Liver (tissue), 3 donors: Measurements from ENCODE around the gene DUSP2.

ENCODE experiments used
- ATF3 ChIP-seq: IDR thresholded peaks from 2 replicates; pipeline ENCODE4 v1.6.1; 2016; ENCODE audit warnings: antibody characterized with exemption
- EGR1 ChIP-seq, 2 donors: IDR thresholded peaks; 2 replicates each; pipeline ENCODE4 v1.6.1; 2016 to 2018; ENCODE audit warnings: antibody characterized with exemption in 2 of 2, low read depth in 2 of 2
- GABPA ChIP-seq, 2 donors: IDR thresholded peaks in 1 of 2; conservative IDR thresholded peaks in 1 of 2; 2 replicates each; pipeline ENCODE4 v1.6.1; 2016; ENCODE audit warnings: antibody characterized with exemption in 2 of 2, mild to moderate bottlenecking in 1 of 2, moderate library complexity in 1 of 2
- JUND ChIP-seq, 2 donors: IDR thresholded peaks; 2 replicates each; pipeline ENCODE4 v1.6.1; 2016; ENCODE audit warnings: antibody characterized with exemption in 2 of 2
- RAD21 ChIP-seq, 2 donors: IDR thresholded peaks; 2 replicates each; pipeline ENCODE4 v1.6.1; 2016; ENCODE audit warnings: antibody characterized with exemption in 2 of 2, mild to moderate bottlenecking in 2 of 2
- RXRA ChIP-seq, 2 donors: IDR thresholded peaks; 2 replicates each; pipeline ENCODE4 v1.6.1; 2017 to 2018; ENCODE audit warnings: antibody characterized with exemption in 2 of 2, mild to moderate bottlenecking in 1 of 2
- SP1 ChIP-seq: IDR thresholded peaks from 2 replicates; pipeline ENCODE4 v1.6.1; 2018; ENCODE audit warnings: antibody characterized with exemption, mild to moderate bottlenecking
- TAF1 ChIP-seq: conservative IDR thresholded peaks from 2 replicates; pipeline ENCODE4 v1.6.1; 2016; ENCODE audit warnings: antibody characterized with exemption, mild to moderate bottlenecking
- YY1 ChIP-seq: IDR thresholded peaks from 2 replicates; pipeline ENCODE4 v1.6.1; 2016; ENCODE audit warnings: antibody characterized with exemption, mild to moderate bottlenecking
- ZBTB33 ChIP-seq: IDR thresholded peaks from 2 replicates; pipeline ENCODE4 v1.6.1; 2016; ENCODE audit warnings: antibody characterized with exemption
- TF ChIP-seq, protein P1 (sequence below): IDR thresholded peaks from 2 replicates; pipeline ENCODE4 v1.6.1; 2016; ENCODE audit warnings: antibody characterized with exemption
- TF ChIP-seq, protein P2 (sequence below): fragments of 150-350 bp; IDR thresholded peaks from 2 replicates; pipeline ENCODE4 v1.5.1; 2017; ENCODE audit warnings: improper control_type of control experiment, low read depth, low read length; ENCODE audit not compliant: missing input control
- TF ChIP-seq, protein P3 (sequence below): IDR thresholded peaks from 2 replicates; pipeline ENCODE4 v1.6.1; 2016; ENCODE audit warnings: antibody characterized with exemption, mild to moderate bottlenecking
- donor health status: healthy.
- donor health status: healthy.

- TF ChIP-seq, protein P1, sequence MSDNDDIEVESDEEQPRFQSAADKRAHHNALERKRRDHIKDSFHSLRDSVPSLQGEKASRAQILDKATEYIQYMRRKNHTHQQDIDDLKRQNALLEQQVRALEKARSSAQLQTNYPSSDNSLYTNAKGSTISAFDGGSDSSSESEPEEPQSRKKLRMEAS, result no peak
- TF ChIP-seq ZBTB33 (no peak), YY1 (no peak), RAD21 (IDR thresholded peaks at IDR 0.05) (no peak), RXRA (IDR thresholded peaks at IDR 0.05) (no peak), EGR1 (IDR thresholded peaks at IDR 0.05; ENCODE audit: low read depth in 2 of 2) (no peak), JUND (IDR thresholded peaks at IDR 0.05) (no peak), SP1 (no peak), GABPA (IDR thresholded peaks at IDR 0.05 in 1 of 2, conservative IDR thresholded peaks at IDR 0.05 in 1 of 2) (no peak), ATF3 (no peak), TAF1 (no peak)
- TF ChIP-seq, protein P2, sequence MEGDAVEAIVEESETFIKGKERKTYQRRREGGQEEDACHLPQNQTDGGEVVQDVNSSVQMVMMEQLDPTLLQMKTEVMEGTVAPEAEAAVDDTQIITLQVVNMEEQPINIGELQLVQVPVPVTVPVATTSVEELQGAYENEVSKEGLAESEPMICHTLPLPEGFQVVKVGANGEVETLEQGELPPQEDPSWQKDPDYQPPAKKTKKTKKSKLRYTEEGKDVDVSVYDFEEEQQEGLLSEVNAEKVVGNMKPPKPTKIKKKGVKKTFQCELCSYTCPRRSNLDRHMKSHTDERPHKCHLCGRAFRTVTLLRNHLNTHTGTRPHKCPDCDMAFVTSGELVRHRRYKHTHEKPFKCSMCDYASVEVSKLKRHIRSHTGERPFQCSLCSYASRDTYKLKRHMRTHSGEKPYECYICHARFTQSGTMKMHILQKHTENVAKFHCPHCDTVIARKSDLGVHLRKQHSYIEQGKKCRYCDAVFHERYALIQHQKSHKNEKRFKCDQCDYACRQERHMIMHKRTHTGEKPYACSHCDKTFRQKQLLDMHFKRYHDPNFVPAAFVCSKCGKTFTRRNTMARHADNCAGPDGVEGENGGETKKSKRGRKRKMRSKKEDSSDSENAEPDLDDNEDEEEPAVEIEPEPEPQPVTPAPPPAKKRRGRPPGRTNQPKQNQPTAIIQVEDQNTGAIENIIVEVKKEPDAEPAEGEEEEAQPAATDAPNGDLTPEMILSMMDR, result no peak
- TF ChIP-seq, protein P3, sequence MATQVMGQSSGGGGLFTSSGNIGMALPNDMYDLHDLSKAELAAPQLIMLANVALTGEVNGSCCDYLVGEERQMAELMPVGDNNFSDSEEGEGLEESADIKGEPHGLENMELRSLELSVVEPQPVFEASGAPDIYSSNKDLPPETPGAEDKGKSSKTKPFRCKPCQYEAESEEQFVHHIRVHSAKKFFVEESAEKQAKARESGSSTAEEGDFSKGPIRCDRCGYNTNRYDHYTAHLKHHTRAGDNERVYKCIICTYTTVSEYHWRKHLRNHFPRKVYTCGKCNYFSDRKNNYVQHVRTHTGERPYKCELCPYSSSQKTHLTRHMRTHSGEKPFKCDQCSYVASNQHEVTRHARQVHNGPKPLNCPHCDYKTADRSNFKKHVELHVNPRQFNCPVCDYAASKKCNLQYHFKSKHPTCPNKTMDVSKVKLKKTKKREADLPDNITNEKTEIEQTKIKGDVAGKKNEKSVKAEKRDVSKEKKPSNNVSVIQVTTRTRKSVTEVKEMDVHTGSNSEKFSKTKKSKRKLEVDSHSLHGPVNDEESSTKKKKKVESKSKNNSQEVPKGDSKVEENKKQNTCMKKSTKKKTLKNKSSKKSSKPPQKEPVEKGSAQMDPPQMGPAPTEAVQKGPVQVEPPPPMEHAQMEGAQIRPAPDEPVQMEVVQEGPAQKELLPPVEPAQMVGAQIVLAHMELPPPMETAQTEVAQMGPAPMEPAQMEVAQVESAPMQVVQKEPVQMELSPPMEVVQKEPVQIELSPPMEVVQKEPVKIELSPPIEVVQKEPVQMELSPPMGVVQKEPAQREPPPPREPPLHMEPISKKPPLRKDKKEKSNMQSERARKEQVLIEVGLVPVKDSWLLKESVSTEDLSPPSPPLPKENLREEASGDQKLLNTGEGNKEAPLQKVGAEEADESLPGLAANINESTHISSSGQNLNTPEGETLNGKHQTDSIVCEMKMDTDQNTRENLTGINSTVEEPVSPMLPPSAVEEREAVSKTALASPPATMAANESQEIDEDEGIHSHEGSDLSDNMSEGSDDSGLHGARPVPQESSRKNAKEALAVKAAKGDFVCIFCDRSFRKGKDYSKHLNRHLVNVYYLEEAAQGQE, result no peak
Measured at GRCh38 chr2:96164459-96165184, 19.4 kb upstream of the DUSP2 start.
